Measurements from ENCODE around the gene CLSTN2. TPM values are rescaled to one million over a fixed set of nuclear protein-coding genes. Genes with fewer than 3 reads are reported as not detected.

Gene CLSTN2
- total and polyA plus RNA-seq, 2 of the 13 experiments (the other 11 are each of a cell fraction or from before 2014, with no cell fraction given): not detected

DNA sequence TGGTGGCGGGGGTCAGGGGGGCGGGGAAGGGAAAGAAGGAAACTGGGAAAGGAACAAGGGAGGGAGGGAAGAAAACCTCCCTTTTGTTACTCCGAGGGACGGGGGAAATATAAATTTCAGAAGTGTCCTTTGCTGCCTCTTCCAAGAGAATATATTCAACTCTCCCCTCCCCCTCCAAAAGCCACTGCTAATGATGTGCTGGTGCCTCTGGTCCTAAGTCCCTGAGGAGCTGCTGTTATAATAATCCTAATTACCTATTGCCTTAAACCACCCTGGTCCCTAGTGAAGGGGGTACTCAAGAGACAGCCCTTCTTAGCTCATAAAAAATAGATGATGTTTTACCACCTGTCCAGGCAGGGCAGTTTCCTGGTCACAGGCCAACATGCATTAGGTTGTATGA lies 624.6 kb downstream of the CLSTN2 start:
- no peak overlapping the region for H3K4me3 ChIP-seq (replicated peaks in 1 of 3; ENCODE audit: insufficient read depth in 1 of 3, low read depth in 2 of 3, low read length in 3 of 3)
- intact Hi-C loops (cut with micrococcal nuclease; ENCODE audit: unreplicated experiment): loop anchor here (10.0 kb wide), 1 partner anchor 305 kb away; no protein-coding TSS in a partner anchor
- DNase-seq (ENCODE audit: low spot score): no peak
- TF ChIP-seq FOXP1 (IDR thresholded peaks at IDR 0.05): no peak
- no peak for TF ChIP-seq FOXP1 (CRISPR knock-in tag; IDR thresholded peaks at IDR 0.05)
- TF ChIP-seq HNRNPK (IDR thresholded peaks at IDR 0.05; ENCODE audit: low read depth, low read length, poor library complexity, severe bottlenecking): peak; percentile 20
- H3K36me3 ChIP-seq (replicated peaks in 1 of 2; ENCODE audit: control insufficient read depth in 1 of 2, insufficient read depth in 2 of 2, low read length in 2 of 2): no peaks in the 10 kb centered on the region
- BruUV-seq (replicated peaks): no TSS peak
- no peak overlapping the region for H2AFZ ChIP-seq (ENCODE audit: low read length)
- ChIA-PET CTCF (ENCODE audit: low intra/inter-chr PET ratio, low total read pairs) (no interaction called here), POLR2A (no interaction called here)
- no peak overlapping the region for H3K27ac ChIP-seq (ENCODE audit: extremely low read length, insufficient read depth, low read length)
- ATAC-seq: no peak
- in situ Hi-C loops (cut with HindIII; ENCODE audit: extremely low pct_ligation_motif_present, low pct_unique_long_range_greater_than_20kb): loop anchor here (25.0 kb wide), 2 partner anchors 178 to 303 kb away; no protein-coding TSS in a partner anchor
- H3K4me2 ChIP-seq (ENCODE audit: low read depth, low read length): no peak overlapping the region
- H3K27me3 ChIP-seq (ENCODE audit: control insufficient read depth in 1 of 2, insufficient read depth in 2 of 2, low read length in 2 of 2): no peaks in the 10 kb centered on the region; a peak in 1 of 5 replicates
- FAIRE-seq: no peak
- H4K20me1 ChIP-seq (ENCODE audit: insufficient read depth, low read length): no peaks in the 10 kb centered on the region
- no peaks in the 10 kb centered on the region for H3K9me3 ChIP-seq (ENCODE audit: low read length)
- no peak overlapping the region for H3K9ac ChIP-seq (ENCODE audit: insufficient read depth, low read depth, low read length)
- H3K79me2 ChIP-seq (ENCODE audit: insufficient read depth, low read length): no peaks in the 10 kb centered on the region
- WGBS (ENCODE audit: low lambda C conversion rate): 36% methylated on average over 4 of the region's 4 CpGs
- H3K4me1 ChIP-seq (ENCODE audit: insufficient read depth, low read length): no peaks in the 10 kb centered on the region

DNA sequence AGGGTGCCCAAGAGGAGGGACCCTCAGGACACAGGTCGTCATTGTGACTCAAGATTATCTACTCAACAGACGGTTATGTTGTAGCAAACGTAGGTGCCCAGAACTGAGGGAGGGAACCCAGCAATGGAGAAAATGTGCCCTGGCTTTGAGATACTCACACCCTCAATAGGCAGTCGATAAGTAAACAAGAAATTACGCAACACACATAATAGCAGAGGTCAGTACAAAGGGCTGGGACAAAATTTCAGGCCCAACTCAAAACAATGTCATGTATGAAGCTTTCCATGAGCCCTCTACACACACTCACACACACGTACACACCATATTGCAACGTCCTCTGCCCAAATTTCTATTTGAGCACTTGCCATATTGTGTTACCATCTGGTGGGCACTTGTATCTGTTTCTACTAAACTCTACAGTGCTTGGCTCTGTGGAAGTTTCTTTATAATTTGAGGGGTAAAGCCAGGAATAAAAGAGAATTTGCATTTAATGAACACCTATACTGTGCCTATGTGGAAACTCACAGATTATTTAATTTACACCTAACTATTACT lies 628.3 kb downstream of the CLSTN2 start:
- Histone ChIP-seq H3K9me3 (ENCODE audit: low read length) (no peaks in the 10 kb centered on the region), H3K27me3 (ENCODE audit: control insufficient read depth in 1 of 2, insufficient read depth in 2 of 2, low read length in 2 of 2) (no peaks in the 10 kb centered on the region; a peak in 1 of 5 replicates), H3K27ac (ENCODE audit: extremely low read length, insufficient read depth, low read length) (no peak overlapping the region), H2AFZ (ENCODE audit: low read length) (no peak overlapping the region), H3K9ac (ENCODE audit: insufficient read depth, low read depth, low read length) (no peak overlapping the region), H3K36me3 (replicated peaks in 1 of 2; ENCODE audit: control insufficient read depth in 1 of 2, insufficient read depth in 2 of 2, low read length in 2 of 2) (no peaks in the 10 kb centered on the region), H4K20me1 (ENCODE audit: insufficient read depth, low read length) (no peaks in the 10 kb centered on the region), H3K79me2 (ENCODE audit: insufficient read depth, low read length) (no peaks in the 10 kb centered on the region), H3K4me3 (replicated peaks in 1 of 3; ENCODE audit: insufficient read depth in 1 of 3, low read depth in 2 of 3, low read length in 3 of 3) (no peak overlapping the region), H3K4me2 (ENCODE audit: low read depth, low read length) (no peak overlapping the region), H3K4me1 (ENCODE audit: insufficient read depth, low read length) (no peaks in the 10 kb centered on the region)
- CTCF ChIA-PET (ENCODE audit: low intra/inter-chr PET ratio, low total read pairs): no interaction called here
- DNase-seq (ENCODE audit: low spot score): no peak
- WGBS (ENCODE audit: low lambda C conversion rate): 16% methylated on average over 7 of the region's 7 CpGs
- ATAC-seq: peak; percentile 34; the same call in 1 of the 3 replicates
- no TSS peak for BruUV-seq (replicated peaks)
- intact Hi-C loops (cut with micrococcal nuclease; ENCODE audit: unreplicated experiment) (no loop called here), in situ Hi-C loops (cut with HindIII; ENCODE audit: extremely low pct_ligation_motif_present, low pct_unique_long_range_greater_than_20kb) (loop anchor here (25.0 kb wide), 2 partner anchors 174 to 299 kb away; no protein-coding TSS in a partner anchor)
- POLR2A ChIA-PET: no interaction called here
- no peak for FAIRE-seq
- no peak for TF ChIP-seq SOX6 (IDR thresholded peaks at IDR 0.05)
- TF ChIP-seq SOX6 (CRISPR knock-in tag; IDR thresholded peaks at IDR 0.05): peak; percentile 35; the same call in 1 of the 2 replicates
- peak; percentile 64 for TF ChIP-seq CEBPG (CRISPR knock-in tag; IDR thresholded peaks at IDR 0.05)
- TF ChIP-seq NFYC (CRISPR knock-in tag; IDR thresholded peaks at IDR 0.05): no peak
- TF ChIP-seq ZNF430 (CRISPR knock-in tag; IDR thresholded peaks at IDR 0.05): no peak
- TF ChIP-seq ZNF790 (CRISPR knock-in tag; IDR thresholded peaks at IDR 0.05; ENCODE audit: borderline replicate concordance): no peak
- TF ChIP-seq, protein P1, sequence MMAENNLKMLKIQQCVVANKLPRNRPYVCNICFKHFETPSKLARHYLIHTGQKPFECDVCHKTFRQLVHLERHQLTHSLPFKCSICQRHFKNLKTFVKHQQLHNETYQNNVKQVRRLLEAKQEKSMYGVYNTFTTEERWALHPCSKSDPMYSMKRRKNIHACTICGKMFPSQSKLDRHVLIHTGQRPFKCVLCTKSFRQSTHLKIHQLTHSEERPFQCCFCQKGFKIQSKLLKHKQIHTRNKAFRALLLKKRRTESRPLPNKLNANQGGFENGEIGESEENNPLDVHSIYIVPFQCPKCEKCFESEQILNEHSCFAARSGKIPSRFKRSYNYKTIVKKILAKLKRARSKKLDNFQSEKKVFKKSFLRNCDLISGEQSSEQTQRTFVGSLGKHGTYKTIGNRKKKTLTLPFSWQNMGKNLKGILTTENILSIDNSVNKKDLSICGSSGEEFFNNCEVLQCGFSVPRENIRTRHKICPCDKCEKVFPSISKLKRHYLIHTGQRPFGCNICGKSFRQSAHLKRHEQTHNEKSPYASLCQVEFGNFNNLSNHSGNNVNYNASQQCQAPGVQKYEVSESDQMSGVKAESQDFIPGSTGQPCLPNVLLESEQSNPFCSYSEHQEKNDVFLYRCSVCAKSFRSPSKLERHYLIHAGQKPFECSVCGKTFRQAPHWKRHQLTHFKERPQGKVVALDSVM (CRISPR knock-in tag; IDR thresholded peaks at IDR 0.05): no peak
- TF ChIP-seq, protein P2, sequence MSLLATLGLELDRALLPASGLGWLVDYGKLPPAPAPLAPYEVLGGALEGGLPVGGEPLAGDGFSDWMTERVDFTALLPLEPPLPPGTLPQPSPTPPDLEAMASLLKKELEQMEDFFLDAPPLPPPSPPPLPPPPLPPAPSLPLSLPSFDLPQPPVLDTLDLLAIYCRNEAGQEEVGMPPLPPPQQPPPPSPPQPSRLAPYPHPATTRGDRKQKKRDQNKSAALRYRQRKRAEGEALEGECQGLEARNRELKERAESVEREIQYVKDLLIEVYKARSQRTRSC (CRISPR knock-in tag; IDR thresholded peaks at IDR 0.05; ENCODE audit: low read depth): no peak
- TF ChIP-seq, protein P3, sequence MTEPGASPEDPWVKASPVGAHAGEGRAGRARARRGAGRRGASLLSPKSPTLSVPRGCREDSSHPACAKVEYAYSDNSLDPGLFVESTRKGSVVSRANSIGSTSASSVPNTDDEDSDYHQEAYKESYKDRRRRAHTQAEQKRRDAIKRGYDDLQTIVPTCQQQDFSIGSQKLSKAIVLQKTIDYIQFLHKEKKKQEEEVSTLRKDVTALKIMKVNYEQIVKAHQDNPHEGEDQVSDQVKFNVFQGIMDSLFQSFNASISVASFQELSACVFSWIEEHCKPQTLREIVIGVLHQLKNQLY (CRISPR knock-in tag; IDR thresholded peaks at IDR 0.05): no peak
- no peak for TF ChIP-seq KDM6A (CRISPR knock-in tag; IDR thresholded peaks at IDR 0.05; ENCODE audit: low read depth)
- TF ChIP-seq CEBPB (IDR thresholded peaks at IDR 0.05; ENCODE audit: borderline replicate concordance, low read depth, low read length): peak; percentile 87
- TF ChIP-seq, protein P4, sequence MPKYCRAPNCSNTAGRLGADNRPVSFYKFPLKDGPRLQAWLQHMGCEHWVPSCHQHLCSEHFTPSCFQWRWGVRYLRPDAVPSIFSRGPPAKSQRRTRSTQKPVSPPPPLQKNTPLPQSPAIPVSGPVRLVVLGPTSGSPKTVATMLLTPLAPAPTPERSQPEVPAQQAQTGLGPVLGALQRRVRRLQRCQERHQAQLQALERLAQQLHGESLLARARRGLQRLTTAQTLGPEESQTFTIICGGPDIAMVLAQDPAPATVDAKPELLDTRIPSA (CRISPR knock-in tag; IDR thresholded peaks at IDR 0.05; ENCODE audit: borderline replicate concordance): no peak
- TF ChIP-seq HNF4A (CRISPR knock-in tag; IDR thresholded peaks at IDR 0.05): peak; percentile 35; the same call in 1 of the 2 replicates
